Measurements from ENCODE around the gene SLIT1.

The SLIT1 gene

DNA sequence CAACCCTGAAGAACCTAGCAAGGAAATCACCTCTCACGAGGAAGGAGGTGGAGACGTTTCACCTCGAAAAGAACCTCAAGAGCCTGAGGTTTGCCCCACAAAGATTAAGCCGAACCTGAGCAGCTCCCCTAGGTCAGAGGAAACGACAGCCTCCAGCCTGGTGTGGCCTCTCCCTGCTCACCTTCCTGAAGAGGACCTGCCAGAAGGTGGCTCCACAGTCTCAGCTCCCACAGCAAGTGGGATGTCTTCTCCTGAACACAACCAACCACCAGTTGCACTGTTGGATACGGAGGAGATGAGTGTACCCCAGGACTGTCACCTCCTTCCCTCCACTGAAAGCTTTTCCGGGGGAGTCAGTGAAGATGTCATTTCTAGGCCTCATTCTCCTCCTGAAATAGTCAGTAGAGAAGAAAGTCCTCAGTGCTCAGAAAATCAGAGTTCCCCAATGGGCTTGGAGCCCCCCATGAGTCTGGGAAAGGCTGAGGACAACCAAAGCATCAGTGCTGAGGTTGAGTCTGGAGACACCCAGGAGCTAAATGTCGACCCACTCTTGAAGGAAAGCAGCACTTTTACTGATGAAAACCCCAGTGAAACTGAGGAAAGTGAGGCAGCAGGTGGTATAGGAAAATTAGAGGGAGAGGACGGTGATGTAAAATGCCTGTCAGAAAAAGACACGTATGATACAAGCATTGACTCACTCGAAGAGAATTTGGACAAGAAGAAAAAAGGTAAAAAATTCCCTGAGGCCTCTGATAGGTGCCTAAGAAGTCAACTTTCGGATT lies 203.4 kb downstream of the SLIT1 start:
- ATAC-seq = no peak
- TF ChIP-seq OSR1 (CRISPR knock-in tag; IDR thresholded peaks at IDR 0.05) (no peak), ISL1 (CRISPR knock-in tag; IDR thresholded peaks at IDR 0.05) (no peak), PPARA (CRISPR knock-in tag; IDR thresholded peaks at IDR 0.05; ENCODE audit: borderline replicate concordance) (no peak), SNAI2 (CRISPR knock-in tag; IDR thresholded peaks at IDR 0.05) (no peak), CSDC2 (CRISPR knock-in tag; IDR thresholded peaks at IDR 0.05) (no peak), ZFP3 (CRISPR knock-in tag; IDR thresholded peaks at IDR 0.05) (no peak), TCF4 (CRISPR knock-in tag; IDR thresholded peaks at IDR 0.05; ENCODE audit: borderline replicate concordance) (no peak), TSHZ2 (CRISPR knock-in tag; IDR thresholded peaks at IDR 0.05) (no peak), TOX (CRISPR knock-in tag; IDR thresholded peaks at IDR 0.05; ENCODE audit: borderline replicate concordance) (no peak), GLIS3 (CRISPR knock-in tag; IDR thresholded peaks at IDR 0.05) (no peak), BACH2 (CRISPR knock-in tag; IDR thresholded peaks at IDR 0.05; ENCODE audit: borderline replicate concordance) (no peak), CSRNP3 (CRISPR knock-in tag; IDR thresholded peaks at IDR 0.05) (no peak)
- TF ChIP-seq, protein P1, sequence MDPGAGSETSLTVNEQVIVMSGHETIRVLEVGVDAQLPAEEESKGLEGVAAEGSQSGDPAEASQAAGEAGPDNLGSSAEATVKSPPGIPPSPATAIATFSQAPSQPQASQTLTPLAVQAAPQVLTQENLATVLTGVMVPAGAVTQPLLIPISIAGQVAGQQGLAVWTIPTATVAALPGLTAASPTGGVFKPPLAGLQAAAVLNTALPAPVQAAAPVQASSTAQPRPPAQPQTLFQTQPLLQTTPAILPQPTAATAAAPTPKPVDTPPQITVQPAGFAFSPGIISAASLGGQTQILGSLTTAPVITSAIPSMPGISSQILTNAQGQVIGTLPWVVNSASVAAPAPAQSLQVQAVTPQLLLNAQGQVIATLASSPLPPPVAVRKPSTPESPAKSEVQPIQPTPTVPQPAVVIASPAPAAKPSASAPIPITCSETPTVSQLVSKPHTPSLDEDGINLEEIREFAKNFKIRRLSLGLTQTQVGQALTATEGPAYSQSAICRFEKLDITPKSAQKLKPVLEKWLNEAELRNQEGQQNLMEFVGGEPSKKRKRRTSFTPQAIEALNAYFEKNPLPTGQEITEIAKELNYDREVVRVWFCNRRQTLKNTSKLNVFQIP (CRISPR knock-in tag; IDR thresholded peaks at IDR 0.05; ENCODE audit: borderline replicate concordance, low read depth) = no peak
- TF ChIP-seq, protein P2, sequence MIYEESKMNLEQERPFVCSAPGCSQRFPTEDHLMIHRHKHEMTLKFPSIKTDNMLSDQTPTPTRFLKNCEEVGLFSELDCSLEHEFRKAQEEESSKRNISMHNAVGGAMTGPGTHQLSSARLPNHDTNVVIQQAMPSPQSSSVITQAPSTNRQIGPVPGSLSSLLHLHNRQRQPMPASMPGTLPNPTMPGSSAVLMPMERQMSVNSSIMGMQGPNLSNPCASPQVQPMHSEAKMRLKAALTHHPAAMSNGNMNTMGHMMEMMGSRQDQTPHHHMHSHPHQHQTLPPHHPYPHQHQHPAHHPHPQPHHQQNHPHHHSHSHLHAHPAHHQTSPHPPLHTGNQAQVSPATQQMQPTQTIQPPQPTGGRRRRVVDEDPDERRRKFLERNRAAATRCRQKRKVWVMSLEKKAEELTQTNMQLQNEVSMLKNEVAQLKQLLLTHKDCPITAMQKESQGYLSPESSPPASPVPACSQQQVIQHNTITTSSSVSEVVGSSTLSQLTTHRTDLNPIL (CRISPR knock-in tag; IDR thresholded peaks at IDR 0.05; ENCODE audit: low read depth) = no peak

DNA sequence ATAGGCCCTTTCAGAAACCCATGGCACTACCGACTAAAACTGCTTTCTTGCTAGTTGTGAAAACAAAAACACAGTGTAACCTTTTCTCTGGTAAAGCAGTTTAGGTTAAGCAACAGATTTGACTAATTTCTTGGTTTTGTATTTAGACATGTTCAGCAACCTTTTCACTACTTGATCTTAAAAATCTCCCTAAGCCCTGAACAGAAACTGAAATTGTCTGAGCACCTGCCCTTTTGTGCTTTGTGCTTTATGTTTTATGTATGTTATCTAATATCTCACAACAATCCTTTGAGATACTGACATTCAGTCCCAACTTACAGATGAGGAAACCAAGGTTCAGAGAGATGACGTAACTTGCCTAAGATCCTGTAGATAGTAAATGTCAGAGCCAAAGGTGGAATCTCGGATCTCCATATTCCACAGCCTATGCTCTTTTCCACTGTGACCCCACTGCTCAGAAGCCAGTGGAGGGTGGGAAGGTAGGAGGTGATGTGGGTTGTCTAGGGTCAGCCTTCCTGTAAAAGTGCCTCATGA lies 207.1 kb downstream of the SLIT1 start:
- TF ChIP-seq ZFP30 (CRISPR knock-in tag; IDR thresholded peaks at IDR 0.05) = no peak
- no peak for TF ChIP-seq ZFP3 (CRISPR knock-in tag; IDR thresholded peaks at IDR 0.05)
- no peak for TF ChIP-seq ISL1 (CRISPR knock-in tag; IDR thresholded peaks at IDR 0.05)
- TF ChIP-seq PATZ1 (CRISPR knock-in tag; IDR thresholded peaks at IDR 0.05; ENCODE audit: borderline replicate concordance) = no peak
- TF ChIP-seq SNAI2 (CRISPR knock-in tag; IDR thresholded peaks at IDR 0.05) = no peak
- no peak for TF ChIP-seq ZNF8 (CRISPR knock-in tag; IDR thresholded peaks at IDR 0.05)
- no peak for TF ChIP-seq TOX (CRISPR knock-in tag; IDR thresholded peaks at IDR 0.05; ENCODE audit: borderline replicate concordance)
- TF ChIP-seq, protein P2 (CRISPR knock-in tag; IDR thresholded peaks at IDR 0.05; ENCODE audit: low read depth) = no peak
- no peak for TF ChIP-seq CSDC2 (CRISPR knock-in tag; IDR thresholded peaks at IDR 0.05)
- no peak for TF ChIP-seq ZNF565 (CRISPR knock-in tag; conservative IDR thresholded peaks at IDR 0.05; ENCODE audit: low read depth)
- no peak for TF ChIP-seq OSR1 (CRISPR knock-in tag; IDR thresholded peaks at IDR 0.05)
- TF ChIP-seq ESRRG (CRISPR knock-in tag; IDR thresholded peaks at IDR 0.05) = no peak
- no peak for TF ChIP-seq ZNF70 (CRISPR knock-in tag; IDR thresholded peaks at IDR 0.05)
- no peak for TF ChIP-seq TSHZ2 (CRISPR knock-in tag; IDR thresholded peaks at IDR 0.05)
- no peak for TF ChIP-seq CSRNP3 (CRISPR knock-in tag; IDR thresholded peaks at IDR 0.05)
- no peak for ATAC-seq
